Measurements from ENCODE around the gene FBXL19. TPM values are rescaled to one million over a fixed set of nuclear protein-coding genes. Genes with fewer than 3 reads are reported as not detected.

FBXL19 gene
- 8.6 to 23.7 TPM (median 22.0 TPM) in 5 replicates for total RNA-seq (2022; extraction: Qiagen RNA extraction; ENCODE audit: low read depth)

GRCh38 chr16:30923554-30924075 lies at the start of gene FBXL19:
Gene FBXL19 (plus strand): TSS chr16:30923572. CDS start chr16:30925755, 2,183 bp downstream.

GRCh38 chr16:30893744-30894539 lies 29.4 kb upstream of the FBXL19 start, which contains the start of gene BCL7C:
Gene BCL7C (minus strand): TSS chr16:30894077. CDS start chr16:30893944, 133 bp downstream.

DNA sequence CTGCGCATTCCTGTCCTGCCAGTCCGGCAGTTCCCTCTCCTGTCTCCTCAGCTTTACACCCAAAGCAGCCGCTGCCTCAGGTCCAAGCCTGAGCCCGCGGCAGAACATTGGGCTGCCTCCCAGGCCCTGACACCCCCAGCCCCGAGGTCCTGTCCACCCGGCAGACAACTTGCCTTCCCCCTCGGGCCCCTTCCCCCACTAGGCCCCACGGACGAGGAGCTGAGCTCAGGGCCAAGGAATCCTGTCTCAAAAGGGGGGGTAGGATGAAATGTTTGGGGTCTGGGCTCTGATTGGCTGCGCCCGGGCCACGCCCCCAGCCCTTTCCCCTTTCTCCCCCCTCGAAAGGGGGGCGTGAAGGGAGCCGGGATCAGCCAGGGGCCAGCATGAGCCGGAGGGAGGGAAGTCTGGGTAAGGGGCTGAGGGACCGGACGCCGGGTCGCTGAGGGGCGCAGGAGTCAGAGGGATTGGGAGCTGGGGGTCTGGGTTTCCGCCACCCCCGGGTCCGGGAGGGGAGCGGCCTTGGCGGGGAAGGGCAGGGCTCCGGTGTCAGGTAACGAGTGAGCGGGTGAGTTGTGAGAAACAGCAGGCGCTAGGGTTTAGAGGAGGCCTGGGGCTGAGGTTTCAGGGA lies 27.0 kb upstream of the FBXL19 start, which contains the start of gene CTF1:
Gene CTF1, plus strand, starts transcription at position 354 of the 628 bp plus-strand sequence. Its CDS starts 30 bp downstream, at position 384.

DNA sequence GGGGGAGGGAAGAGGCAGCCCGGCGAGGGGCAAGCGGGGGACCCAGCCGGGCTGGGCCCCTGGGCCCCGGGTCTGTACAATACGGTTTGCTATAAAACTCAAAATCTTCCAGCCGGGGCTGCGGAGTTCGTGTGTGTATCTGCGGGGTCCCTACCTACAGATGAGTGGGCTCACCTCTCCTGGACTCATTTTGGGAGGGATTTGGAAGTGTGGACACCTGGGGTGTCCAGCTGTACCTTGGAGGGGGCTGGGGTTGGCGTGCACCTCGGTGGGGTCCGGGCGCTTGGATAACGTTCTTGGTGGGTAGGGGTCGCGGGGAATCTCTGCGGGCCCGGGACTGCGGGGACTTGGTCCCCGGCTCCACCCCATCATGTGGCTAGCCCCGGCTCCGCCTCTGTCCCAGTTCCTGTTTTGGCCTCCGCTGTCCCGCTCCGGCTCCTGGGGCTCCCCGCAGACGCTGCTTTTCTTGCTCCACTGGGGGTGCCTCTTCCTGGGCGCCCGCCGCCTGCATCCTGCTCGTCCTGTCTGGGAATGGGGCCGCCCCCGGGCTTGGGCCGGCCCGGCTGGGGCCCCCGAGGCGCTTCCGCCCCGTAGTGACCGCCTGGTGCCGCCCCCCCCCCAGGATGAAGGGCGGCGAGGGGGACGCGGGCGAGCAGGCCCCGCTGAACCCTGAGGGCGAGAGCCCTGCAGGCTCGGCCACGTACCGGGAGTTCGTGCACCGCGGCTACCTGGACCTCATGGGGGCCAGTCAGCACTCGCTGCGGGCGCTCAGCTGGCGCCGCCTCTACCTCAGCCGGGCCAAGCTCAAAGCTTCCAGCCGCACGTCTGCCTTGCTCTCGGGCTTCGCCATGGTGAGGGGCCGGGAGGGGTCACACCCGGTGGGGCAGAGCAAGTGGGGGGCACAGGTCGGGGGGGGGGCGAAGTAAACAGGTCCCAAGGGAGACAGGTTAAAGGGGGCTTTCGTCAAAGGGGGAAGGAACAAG lies 25.6 kb downstream of the FBXL19 start, which contains the start of gene ORAI3:
Gene ORAI3, plus strand, starts transcription at position 402 of the 983 bp plus-strand sequence. Its CDS starts 222 bp downstream, at position 624.

GRCh38 chr16:30957456-30958174 lies 34.2 kb downstream of the FBXL19 start, which contains the start of gene SETD1A:
Gene SETD1A (plus strand): TSS chr16:30957754. CDS start chr16:30958732, 978 bp downstream.

DNA sequence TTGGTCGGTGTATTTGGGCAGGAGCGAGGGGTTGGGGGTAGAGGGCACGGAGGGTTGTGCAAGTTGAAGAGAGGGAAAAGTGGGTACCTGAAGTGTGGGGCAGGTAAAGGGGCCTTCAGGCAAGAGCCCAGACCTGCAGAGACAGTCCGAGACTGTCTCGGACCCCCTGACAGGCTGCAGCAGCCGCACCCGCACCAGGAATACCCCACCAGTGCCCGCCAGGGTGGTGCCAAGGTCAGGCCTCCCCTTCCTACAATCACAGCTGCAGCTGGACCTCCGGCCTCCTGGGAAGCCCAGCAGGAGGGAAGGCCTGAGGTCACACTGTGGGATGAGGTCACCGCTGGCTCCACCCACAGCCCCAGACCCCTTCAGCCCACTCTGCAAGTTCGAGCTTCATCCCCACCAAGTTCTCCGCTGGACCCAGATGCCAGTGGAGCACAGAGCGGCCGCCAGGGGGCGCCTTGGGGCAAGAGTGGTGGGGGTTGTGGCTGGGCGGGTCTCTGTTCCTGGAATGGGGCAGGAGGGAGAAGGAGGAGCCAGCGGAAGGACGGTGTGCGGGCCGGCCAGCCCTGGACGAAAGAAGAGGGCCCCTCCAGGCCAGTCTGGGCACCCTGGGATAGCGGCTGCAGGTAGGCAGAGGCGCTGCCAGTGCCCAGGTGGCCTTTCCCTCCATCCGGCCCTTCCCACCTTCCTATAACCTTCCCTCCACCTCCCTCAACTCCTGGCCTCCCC lies 61.5 kb downstream of the FBXL19 start, which contains the start of gene HSD3B7:
Gene HSD3B7, plus strand, starts transcription at position 539 of the 732 bp plus-strand sequence. CDS start 452 bp downstream, outside the sequence.

Other genes starting within 250 kb of the FBXL19 start
- gene SRCAP, start 224.4 kb upstream of the FBXL19 start, total RNA-seq (2022; extraction: Qiagen RNA extraction; ENCODE audit: low read depth): 5.9 to 34.3 TPM (median 23.6 TPM) in 5 replicates
- 15.2 to 28.7 TPM (median 25.5 TPM) in 5 replicates for gene PHKG2, start 175.1 kb upstream of the FBXL19 start, total RNA-seq (2022; extraction: Qiagen RNA extraction; ENCODE audit: low read depth)
- gene CFAP119, start 161.5 kb upstream of the FBXL19 start, total RNA-seq (2022; extraction: Qiagen RNA extraction; ENCODE audit: low read depth): 4.3 to 10.0 TPM (median 8.4 TPM) in 5 replicates
- gene RNF40, start 161.2 kb upstream of the FBXL19 start, total RNA-seq (2022; extraction: Qiagen RNA extraction; ENCODE audit: low read depth): 51.8 to 92.6 TPM (median 84.3 TPM) in 5 replicates
- 15.6 to 17.9 TPM (median 17.8 TPM) in 5 replicates for gene ZNF629, start 136.4 kb upstream of the FBXL19 start, total RNA-seq (2022; extraction: Qiagen RNA extraction; ENCODE audit: low read depth)
- 24.0 to 43.8 TPM (median 43.2 TPM) in 5 replicates for gene BCL7C, start 29.5 kb upstream of the FBXL19 start, total RNA-seq (2022; extraction: Qiagen RNA extraction; ENCODE audit: low read depth)
- gene CTF1, start 27.0 kb upstream of the FBXL19 start, total RNA-seq (2022; extraction: Qiagen RNA extraction; ENCODE audit: low read depth): 0.14 to 0.32 TPM (median 0.30 TPM) in 3 of 5 replicates, not detected in the others
- gene ORAI3, start 25.5 kb downstream of the FBXL19 start, total RNA-seq (2022; extraction: Qiagen RNA extraction; ENCODE audit: low read depth): 8.1 to 18.1 TPM (median 12.5 TPM) in 5 replicates
- gene SETD1A, start 34.2 kb downstream of the FBXL19 start, total RNA-seq (2022; extraction: Qiagen RNA extraction; ENCODE audit: low read depth): 12.6 to 22.9 TPM (median 21.6 TPM) in 5 replicates
- gene HSD3B7, start 61.6 kb downstream of the FBXL19 start, total RNA-seq (2022; extraction: Qiagen RNA extraction; ENCODE audit: low read depth): 9.5 to 18.2 TPM (median 13.8 TPM) in 5 replicates
- 1.6 to 2.9 TPM (median 1.8 TPM) in 5 replicates for gene STX1B, start 87.1 kb downstream of the FBXL19 start, total RNA-seq (2022; extraction: Qiagen RNA extraction; ENCODE audit: low read depth)
- gene STX4, start 110.0 kb downstream of the FBXL19 start, total RNA-seq (2022; extraction: Qiagen RNA extraction; ENCODE audit: low read depth): 48.5 to 73.3 TPM (median 68.5 TPM) in 5 replicates
- 7.2 to 21.8 TPM (median 16.1 TPM) in 5 replicates for gene ZNF668, start 150.7 kb downstream of the FBXL19 start, total RNA-seq (2022; extraction: Qiagen RNA extraction; ENCODE audit: low read depth)
- gene ZNF646, start 150.8 kb downstream of the FBXL19 start, total RNA-seq (2022; extraction: Qiagen RNA extraction; ENCODE audit: low read depth): 5.1 to 13.5 TPM (median 11.6 TPM) in 5 replicates
- gene PRSS53, start 165.4 kb downstream of the FBXL19 start, total RNA-seq (2022; extraction: Qiagen RNA extraction; ENCODE audit: low read depth): 0.59 to 2.0 TPM (median 1.3 TPM) in 5 replicates
- gene VKORC1, start 171.2 kb downstream of the FBXL19 start, total RNA-seq (2022; extraction: Qiagen RNA extraction; ENCODE audit: low read depth): 86.0 to 147 TPM (median 138 TPM) in 5 replicates
- gene BCKDK, start 184.8 kb downstream of the FBXL19 start, total RNA-seq (2022; extraction: Qiagen RNA extraction; ENCODE audit: low read depth): 31.9 to 56.2 TPM (median 47.4 TPM) in 5 replicates
- gene KAT8, start 194.1 kb downstream of the FBXL19 start, total RNA-seq (2022; extraction: Qiagen RNA extraction; ENCODE audit: low read depth): 32.5 to 46.4 TPM (median 43.1 TPM) in 5 replicates
- 0.80 to 1.2 TPM (median 0.91 TPM) in 5 replicates for gene PRSS8, start 212.2 kb downstream of the FBXL19 start, total RNA-seq (2022; extraction: Qiagen RNA extraction; ENCODE audit: low read depth)
- 0.83 to 2.0 TPM (median 0.93 TPM) in 5 replicates for gene PRSS36, start 226.5 kb downstream of the FBXL19 start, total RNA-seq (2022; extraction: Qiagen RNA extraction; ENCODE audit: low read depth)

All from A549 treated with ZK216348 at 1 μM for 4 hours (cell line).